Stimulated activated CD4-positive, alpha-beta T cell treated with anti-CD3 and anti-CD28 coated beads, Interleukin-12 subunit alpha, Interleukin-12 subunit beta, amount 100 ng/mL, for 24 hours (primary cell): ENCODE measurements around the gene ITCH.

Experiments used
- DNase-seq, 2 experiments: peaks; one replicate each; pipeline ENCODE4 v3.0.0-alpha.2; 2020; ENCODE audit warnings: low read depth in 2 of 2

ITCH gene

DNA sequence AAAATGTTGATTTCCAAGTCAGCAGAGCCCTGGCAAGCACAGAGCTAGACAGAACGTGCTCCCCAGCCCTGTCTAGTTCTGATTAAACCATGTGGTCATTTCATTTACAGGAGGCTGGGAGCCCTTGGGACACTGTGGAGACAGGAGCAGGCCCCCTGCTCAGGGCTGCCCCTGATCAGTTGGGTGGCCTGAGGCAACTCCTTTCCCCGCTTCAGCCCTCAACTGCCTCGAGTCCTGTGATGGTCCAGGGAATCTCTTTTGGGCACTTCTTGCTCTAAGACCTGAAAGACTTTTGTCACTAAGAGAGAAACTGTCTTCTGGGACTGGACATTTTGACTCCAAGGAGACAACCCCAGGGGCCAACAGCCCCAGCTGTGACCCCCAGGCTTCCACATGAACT lies 166.7 kb downstream of the ITCH start:
- no peak for DNase-seq

DNA sequence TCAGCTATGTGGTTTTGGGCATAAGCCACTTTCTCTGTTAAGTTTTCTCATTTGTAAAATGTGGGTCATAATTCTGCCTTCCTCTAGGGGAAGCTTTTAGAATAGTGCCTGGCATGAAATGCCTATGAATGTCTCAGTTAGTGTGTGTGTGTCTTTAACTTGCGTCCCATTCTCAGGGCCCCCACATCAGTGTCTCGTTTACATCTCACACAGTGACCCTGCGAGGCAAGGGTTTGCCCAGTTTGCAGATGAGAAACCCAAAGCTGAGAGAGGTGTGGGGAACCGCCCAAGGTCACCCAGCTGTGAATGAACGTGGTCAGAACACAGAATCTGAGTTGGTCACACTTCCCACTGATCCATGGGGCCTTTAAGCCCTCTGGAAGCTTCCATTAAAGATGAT lies 167.3 kb downstream of the ITCH start:
- no peak for DNase-seq

DNA sequence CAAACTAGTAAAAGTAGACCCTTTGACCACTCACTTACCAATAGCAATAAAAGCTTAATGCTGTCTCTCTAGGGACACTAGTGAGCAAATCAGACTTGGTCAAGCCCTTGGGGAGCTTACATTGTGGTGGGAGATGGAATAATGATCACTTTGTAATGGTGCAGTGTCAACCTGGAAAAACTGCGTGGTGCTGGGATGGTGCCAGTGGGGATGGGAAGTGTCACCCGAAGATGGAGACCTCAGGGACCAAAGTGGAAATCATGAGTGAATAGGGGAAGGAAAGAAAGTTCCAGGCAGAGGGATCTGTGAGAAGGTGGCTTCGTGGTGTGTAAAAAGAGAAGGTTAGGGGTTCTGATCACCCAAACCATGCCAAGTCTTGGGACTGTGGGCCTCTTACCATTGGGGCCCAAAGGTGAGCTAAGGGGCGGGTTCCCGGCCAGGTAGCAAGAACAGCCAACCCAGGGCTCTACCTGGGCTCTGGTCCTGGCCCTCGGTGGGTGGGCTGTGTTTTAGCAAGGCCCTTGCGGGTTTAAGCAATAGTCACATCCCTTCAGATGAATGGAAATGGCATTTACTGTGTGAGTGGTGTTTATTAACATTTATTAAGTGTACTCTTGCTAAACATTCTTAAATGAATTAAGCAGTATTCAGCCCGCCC lies 168.7 kb downstream of the ITCH start:
- DNase-seq, result no peak

GRCh38 chr20:34532320-34532719 lies 169.2 kb downstream of the ITCH start:
- no peak for DNase-seq

- no peak for DNase-seq
These were observed 169.7 kb downstream of the ITCH start for GRCh38 chr20:34532756-34533155.

- no peak for DNase-seq
These were observed 171.5 kb downstream of the ITCH start for GRCh38 chr20:34534391-34535165.

- DNase-seq, result no peak
These were observed 172.3 kb downstream of the ITCH start for GRCh38 chr20:34535301-34535840.

DNA sequence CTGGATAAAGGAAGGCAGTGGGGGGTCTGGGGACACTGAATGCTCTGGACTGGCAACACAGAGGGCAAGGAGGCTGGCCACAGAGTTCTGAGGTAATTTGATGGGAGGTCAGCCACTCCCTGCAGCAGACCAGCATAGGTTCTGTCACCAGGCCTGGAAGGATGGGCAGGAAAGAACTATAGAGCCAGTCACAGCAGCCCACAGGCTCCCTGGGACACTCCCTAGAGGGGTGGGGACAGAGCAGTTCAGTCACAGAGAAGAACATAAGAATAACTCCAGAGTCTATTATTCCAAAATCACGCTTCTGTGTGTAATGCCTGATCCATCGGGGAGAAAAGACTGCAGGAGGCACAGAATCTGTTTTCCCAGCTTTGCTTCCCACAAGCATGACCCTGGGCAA lies 172.8 kb downstream of the ITCH start:
- no peak for DNase-seq

- peak in 1 of 2 experiments; percentile 35 for DNase-seq
These were observed 173.8 kb downstream of the ITCH start for GRCh38 chr20:34536798-34537394.

GRCh38 chr20:34537651-34538050 lies 174.6 kb downstream of the ITCH start:
- DNase-seq, result no peak

- DNase-seq, result peak in 1 of 2 experiments; percentile 52
These were observed 175.6 kb downstream of the ITCH start for GRCh38 chr20:34538671-34539123.

DNA sequence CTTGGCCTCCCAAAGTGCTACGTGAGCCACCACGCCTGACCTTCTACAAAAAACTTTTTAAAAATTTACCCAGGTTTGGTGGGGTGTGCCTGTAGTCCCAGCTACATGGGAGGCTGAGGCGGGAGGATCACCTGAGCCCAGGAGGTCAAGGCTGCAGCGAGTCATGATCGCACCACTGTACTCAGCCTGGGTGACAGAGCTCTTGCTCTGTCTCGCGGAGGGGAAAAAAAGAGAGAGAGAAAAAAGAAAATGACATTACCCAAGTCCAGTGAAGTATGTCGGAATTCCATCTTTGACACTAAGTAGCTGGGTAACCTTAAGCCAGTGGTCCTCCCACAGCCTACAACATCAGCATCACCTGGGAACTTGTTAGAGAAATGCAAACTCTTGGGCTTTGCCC lies 176.7 kb downstream of the ITCH start:
- no peak for DNase-seq

GRCh38 chr20:34540596-34541263 lies 177.7 kb downstream of the ITCH start:
- DNase-seq, result no peak

DNA sequence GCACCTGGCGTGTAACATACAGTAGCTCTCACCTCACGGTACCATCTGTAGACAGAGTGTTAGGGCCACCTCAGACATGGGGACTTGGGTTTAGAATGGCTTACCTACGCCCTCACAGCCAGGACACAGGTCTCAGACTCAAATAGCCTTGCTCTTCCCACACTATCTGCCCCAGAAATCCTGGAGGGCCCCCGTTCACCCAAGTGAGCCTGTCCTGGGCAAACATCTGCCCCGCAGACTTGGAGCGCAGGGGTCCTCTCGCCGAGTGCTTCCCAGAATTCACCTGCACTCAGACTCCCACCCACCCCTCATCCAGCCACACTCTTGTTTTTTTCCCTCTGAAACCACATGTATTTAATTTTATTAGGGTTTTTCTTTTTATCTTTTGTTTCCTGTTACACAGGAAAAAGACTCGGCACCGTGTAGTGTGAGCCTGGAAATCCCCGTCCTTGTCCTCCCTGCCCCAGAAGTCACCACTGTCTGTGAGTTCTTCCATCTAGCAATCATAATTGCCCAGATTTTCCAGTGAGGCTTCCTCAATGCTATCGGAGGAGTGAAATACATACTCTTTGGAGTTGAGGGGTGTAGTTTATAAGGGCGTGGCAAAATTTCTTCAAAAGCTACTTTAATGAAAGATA lies 178.3 kb downstream of the ITCH start:
- no peak for DNase-seq

DNA sequence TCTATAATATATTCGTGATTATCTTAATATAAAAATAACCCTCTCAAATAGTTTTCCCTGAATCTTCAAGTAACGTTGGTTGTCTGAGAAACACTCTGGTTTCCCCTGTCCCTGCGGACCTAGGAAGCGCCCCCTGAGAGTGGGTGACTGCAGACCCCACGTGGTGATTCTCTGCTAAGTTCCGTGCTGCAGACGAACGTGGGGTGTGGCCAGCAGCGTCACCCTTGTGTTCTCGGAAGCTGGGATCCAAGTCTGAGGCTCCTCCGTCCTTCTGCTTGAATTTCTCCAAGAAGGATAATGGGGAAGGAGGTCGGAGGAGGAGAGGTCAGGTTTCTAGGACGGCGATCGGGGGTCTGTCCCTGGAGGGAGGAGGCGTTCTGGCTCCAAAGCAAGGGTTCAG lies 178.8 kb downstream of the ITCH start:
- DNase-seq, result no peak

- DNase-seq, result no peak
These were observed 179.4 kb downstream of the ITCH start for GRCh38 chr20:34542439-34542838.

GRCh38 chr20:34543463-34544056 lies 180.5 kb downstream of the ITCH start:
- DNase-seq, result no peak

DNA sequence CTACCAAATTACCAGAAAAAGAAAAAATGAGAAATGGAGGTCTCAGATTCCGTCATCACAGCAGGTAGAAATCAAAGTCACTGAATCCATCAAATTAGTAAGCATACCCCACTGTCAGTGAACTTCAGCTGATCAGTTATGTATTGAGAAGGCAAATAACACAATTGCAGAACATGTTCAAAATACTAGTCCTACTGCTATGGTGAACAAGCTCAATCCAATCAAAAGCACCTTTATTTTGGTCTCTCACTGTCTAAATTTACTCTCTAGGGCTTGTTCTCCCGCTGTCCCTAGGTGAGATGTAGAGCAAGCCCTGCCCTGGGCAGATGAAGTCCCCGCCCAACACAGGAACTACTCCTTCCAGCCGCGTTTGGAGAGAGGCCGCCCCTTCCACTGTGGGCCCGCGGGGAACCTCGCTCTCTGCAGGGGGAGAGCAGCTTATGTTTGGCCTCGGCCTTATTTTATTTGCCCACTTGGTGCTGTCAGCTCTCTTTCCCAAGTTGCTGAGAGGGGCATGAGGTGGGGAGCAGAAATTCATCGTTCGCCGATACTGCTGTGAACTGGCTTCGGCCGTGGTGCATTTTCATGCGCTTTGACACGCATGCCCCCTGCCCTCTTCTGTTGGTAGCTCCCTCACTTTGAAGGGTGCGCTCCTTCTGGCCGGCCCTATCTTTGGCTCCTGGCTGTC lies 181.2 kb downstream of the ITCH start:
- DNase-seq, result no peak

DNA sequence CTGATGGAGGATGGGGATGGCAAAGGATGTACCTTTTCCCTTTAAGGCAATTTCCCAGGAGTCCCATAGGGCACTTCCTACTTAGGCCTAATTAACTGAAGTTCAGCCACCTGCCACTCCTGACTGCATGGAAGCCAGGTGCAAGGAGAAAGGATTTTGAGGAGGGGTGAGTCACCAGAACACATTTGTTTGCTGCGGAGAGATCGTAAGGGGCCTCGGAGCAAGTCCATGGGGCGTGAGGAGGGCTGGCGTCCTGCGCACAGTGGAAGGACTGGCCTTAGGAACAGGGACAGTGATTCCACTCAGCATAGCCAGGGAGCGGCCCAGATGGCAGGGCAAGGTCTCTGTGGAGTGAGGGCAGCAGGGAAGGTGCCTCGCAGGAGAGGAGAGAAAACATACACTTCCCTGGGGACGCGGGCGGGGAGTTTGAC lies 183.7 kb downstream of the ITCH start:
- no peak for DNase-seq

- DNase-seq, result no peak
These were observed 185.0 kb downstream of the ITCH start for GRCh38 chr20:34547844-34548613.
